NCI-H82 treated with DMSO at 0.1 percent for 48 hours (cell line): ENCODE data around the gene HIRA.

Experiments used
- DNase-seq: peaks from one replicate; lab custom pipeline; 2025; ENCODE audit not compliant: unreplicated experiment; lab: John Stamatoyannopoulos, UW

Gene HIRA

GRCh38 chr22:19410941-19411689 is 20.4 kb downstream of the HIRA start:
- DNase-seq, result no peak

DNA sequence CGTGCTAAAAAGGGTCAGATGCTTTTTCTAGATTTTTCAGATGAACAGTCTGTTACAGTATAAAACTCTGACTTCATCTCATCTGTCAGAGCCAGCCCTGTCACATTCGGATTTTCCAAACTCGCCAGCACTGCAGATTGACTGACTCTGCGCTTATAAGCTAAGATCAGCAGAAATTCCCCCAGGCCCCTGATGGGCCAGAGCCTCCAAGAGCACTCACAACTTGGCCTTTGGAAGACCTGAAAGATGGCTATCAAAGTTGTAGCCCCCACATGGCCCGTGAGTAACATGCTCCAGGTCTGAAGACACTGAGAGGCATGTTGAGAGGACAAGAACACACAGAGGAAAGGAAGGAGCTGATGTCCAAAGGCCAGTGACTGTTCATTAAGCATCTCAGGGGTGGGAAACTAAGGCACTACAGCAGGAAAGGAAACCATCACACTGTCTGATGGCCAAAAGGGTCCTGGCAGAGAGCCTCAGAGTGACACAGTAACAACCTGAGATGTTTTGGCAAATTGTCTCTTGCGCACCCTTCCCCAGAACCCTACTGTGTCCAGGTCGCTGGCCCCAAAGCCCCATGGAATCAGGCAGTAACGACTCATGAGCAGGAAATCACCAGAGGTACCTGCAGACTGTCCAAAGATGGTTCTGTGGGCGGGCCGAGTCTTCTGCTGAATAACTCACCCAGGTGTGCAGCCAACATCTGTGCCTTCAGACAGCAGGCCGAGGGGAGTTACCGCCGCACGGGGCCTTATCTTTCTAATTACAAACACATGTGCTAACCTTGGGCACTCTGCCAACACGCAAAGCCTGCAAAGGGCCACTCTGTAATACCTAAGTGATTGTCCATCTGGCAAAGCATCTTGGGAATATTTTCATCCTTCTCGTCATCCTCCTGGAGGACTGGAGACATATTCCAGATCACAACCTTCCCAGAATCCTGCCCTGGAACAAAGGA is 23.6 kb downstream of the HIRA start:
- DNase-seq, result peak; percentile 1

- DNase-seq, result no peak
Measured at GRCh38 chr22:19406846-19407245, 24.7 kb downstream of the HIRA start.

GRCh38 chr22:19406281-19406811 is 25.2 kb downstream of the HIRA start:
- no peak for DNase-seq

- no peak for DNase-seq
Measured at GRCh38 chr22:19405652-19406051, 25.9 kb downstream of the HIRA start.

- no peak for DNase-seq
Measured at GRCh38 chr22:19405133-19405532, 26.4 kb downstream of the HIRA start.

DNA sequence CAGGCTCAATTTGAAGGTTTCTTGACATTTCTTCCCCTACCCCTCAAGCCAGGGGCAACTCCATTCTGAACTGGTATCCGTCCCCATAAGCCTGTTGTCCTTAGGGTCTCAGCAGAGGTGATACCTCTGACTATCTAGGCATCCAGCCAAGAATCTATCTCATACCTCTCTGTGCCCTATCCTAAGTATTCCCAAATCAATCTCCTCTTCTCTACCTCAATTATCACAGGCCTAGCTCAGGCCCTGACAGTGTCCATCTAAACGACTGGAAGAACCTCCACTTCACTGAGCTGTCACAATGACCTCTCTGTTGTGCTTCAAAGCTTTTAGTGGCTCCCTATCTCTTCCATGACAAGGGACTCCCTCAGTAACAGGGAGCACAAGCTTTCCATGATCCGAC is 26.9 kb downstream of the HIRA start:
- no peak for DNase-seq

DNA sequence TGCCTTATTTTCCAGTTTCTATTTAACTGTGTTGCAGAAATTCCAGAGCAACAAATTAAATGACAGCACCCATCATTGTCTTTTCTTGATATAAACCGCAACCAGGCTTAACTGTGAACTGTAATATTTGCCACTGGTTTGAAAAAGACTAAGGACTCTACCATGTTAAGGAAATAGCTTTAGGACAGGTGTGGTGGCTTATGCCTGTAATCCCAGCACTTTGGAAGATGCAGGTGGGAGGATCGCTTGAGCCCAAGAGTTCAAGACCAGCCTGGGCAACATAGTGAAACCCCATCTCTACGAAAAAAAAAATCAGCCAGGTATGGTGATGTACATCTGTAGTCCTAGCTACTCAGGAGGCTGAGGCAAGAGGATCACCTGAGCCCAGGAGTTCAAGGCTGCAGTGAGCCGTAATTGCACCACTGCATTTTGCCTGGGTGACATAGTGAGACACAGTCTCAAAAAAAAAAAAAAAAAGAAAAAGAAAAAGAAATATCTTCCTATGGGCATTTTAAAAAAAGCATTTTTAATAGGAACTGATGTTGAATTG is 28.8 kb downstream of the HIRA start:
- DNase-seq, result no peak

GRCh38 chr22:19401483-19401882 is 30.1 kb downstream of the HIRA start:
- no peak for DNase-seq

- DNase-seq, result no peak
Measured at GRCh38 chr22:19400881-19401280, 30.7 kb downstream of the HIRA start.

DNA sequence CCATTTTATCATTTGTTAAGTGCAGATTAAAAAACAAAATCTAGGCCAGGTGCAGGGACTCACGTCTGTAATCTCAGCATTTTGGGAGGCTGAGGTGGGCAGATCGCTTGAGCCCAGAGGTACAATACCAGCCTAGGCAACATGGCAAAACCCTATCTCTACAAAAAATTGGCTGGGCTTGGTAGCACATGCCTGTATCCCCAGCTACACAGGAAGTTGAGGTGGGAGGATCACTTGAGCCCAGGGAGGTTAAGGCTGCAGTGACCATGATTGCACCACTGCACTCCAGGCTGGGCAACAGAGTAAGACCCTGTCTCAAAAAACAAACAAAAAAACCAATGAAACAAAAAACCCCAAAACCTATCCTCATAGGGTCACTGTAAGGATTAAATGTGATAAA is 32.9 kb downstream of the HIRA start:
- DNase-seq, result no peak

DNA sequence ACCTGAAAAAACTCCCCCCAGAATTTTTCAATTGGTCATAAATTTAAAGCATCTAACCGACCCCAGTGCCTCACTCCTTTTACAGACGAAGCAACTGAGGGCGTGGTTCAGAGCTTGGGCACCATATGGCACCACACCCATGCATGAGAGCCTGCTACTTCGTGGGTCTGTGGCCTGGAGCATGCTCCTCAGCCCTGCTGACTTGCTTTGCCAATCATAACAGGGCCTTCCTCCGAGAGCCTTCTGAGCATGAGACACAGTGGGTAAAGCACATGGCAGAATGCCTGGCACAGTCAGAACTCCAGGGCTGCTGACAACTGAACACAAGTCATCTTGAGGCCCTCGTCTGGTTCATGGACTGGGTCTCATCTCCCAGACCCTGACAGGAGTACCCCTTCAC is 33.3 kb downstream of the HIRA start:
- no peak for DNase-seq

DNA sequence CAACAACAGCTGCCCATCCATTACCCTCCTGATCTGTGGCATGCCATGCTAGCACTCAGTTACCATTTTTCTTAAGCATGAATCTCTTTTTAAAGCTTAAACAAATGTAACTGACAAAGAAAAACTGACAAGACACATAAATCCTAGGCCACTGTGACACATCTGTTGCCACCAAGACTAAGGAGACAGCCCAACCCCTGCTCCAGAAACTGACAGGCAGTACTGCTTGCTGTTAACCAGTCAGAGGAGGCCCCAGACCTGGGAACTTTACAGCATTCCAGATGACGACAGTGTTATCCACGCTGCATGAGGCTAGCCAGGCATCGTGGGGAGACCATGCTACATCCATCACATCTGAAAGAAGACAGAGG is 33.8 kb downstream of the HIRA start:
- DNase-seq, result no peak

- DNase-seq, result no peak
Measured at GRCh38 chr22:19396934-19397733, 34.4 kb downstream of the HIRA start.

- DNase-seq, result no peak
Measured at GRCh38 chr22:19396561-19396933, 35.0 kb downstream of the HIRA start.

- no peak for DNase-seq
Measured at GRCh38 chr22:19395276-19395675, 36.3 kb downstream of the HIRA start.

DNA sequence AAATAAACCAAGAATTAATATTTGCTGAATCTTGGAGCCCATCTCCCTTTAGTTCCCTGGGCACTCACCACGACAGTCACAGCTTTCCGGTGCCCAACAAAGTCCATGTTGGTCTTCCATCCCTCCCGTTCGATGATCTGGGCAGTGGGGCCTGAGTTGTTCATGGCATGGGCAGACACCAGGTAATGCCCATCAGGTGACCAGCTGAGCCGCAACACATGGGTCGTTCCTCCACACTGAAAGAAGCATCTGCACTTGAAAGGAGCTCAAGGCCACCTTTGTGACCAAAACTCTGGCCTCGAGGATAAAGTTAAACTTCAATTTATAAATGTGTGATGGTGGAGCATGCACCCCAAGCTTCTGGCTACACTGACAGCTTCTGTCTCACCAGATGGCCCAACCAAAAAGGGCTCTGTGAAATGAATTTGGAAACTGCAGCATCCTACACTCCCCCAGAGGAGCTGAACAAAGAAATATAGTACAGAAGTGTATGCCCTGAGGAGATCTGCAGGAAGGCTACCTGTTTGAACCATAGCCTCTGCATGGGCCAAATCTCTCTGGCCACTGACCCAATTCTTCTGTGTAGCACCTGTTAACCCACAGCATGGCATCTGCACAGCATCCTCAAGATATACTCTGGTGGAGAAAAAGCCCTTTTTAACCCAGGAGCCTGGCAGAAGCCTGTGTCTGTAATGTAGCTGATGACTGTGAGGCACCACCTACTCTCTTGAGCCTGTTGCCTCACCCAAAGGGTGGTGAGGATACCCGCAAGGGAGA is 37.1 kb downstream of the HIRA start:
- DNase-seq, result no peak

DNA sequence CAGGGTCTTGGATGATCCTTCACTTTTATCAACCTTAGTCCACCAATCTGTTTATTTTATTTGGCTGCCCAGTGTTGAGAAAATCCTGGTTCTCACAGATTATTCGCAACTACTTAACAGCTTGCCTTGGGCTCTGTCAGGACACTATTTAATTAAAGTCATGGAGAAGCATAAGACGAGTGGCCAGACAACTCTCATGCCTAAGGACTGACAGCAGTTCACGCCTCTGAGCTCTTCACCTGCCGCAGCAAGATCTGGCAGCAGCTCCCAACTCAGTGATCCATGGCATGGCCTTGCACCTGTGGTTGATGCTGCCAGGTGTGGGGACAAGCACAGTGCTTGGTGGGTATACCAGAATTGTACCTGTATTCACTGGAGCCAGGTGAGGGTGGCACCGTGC is 37.8 kb downstream of the HIRA start:
- DNase-seq, result no peak

GRCh38 chr22:19387575-19387974 is 44.0 kb downstream of the HIRA start:
- DNase-seq, result no peak

GRCh38 chr22:19387038-19387437 is 44.5 kb downstream of the HIRA start:
- DNase-seq, result no peak
